ENCODE data around the gene STARD9. TPM values are rescaled to one million over a fixed set of nuclear protein-coding genes. Genes with fewer than 3 reads are reported as not detected.

Gene STARD9
- total RNA-seq, 1 donor from 2014 or later = 17.0 TPM

GRCh38 chr15:42692536-42692935, 117.1 kb downstream of the STARD9 start:
- DNase-seq (ENCODE audit: low spot score) = no peak

- DNase-seq (ENCODE audit: low spot score) = no peak
Measured at GRCh38 chr15:42692997-42693396, 117.6 kb downstream of the STARD9 start.

GRCh38 chr15:42693496-42693895, 118.1 kb downstream of the STARD9 start:
- no peak for DNase-seq (ENCODE audit: low spot score)

GRCh38 chr15:42693942-42694341, 118.5 kb downstream of the STARD9 start:
- DNase-seq (ENCODE audit: low spot score) = no peak

- DNase-seq (ENCODE audit: low spot score) = no peak
Measured at GRCh38 chr15:42694398-42694797, 119.0 kb downstream of the STARD9 start.

- no peak for DNase-seq (ENCODE audit: low spot score)
Measured at GRCh38 chr15:42695527-42696071, 120.2 kb downstream of the STARD9 start.

- DNase-seq (ENCODE audit: low spot score) = no peak
Measured at GRCh38 chr15:42696626-42697025, 121.2 kb downstream of the STARD9 start.

GRCh38 chr15:42704492-42704926, 129.1 kb downstream of the STARD9 start:
- no peak for DNase-seq (ENCODE audit: low spot score)

GRCh38 chr15:42705336-42705735, 129.9 kb downstream of the STARD9 start:
- no peak for DNase-seq (ENCODE audit: low spot score)

GRCh38 chr15:42707068-42707467, 131.7 kb downstream of the STARD9 start:
- no peak for DNase-seq (ENCODE audit: low spot score)

- no peak for DNase-seq (ENCODE audit: low spot score)
Measured at GRCh38 chr15:42707873-42708544, 132.6 kb downstream of the STARD9 start.

- no peak for DNase-seq (ENCODE audit: low spot score)
Measured at GRCh38 chr15:42710662-42711061, 135.3 kb downstream of the STARD9 start.

- no peak for DNase-seq (ENCODE audit: low spot score)
Measured at GRCh38 chr15:42711746-42712145, 136.3 kb downstream of the STARD9 start.

- DNase-seq (ENCODE audit: low spot score) = no peak
Measured at GRCh38 chr15:42712584-42712983, 137.2 kb downstream of the STARD9 start.

- no peak for DNase-seq (ENCODE audit: low spot score)
Measured at GRCh38 chr15:42716125-42716524, 140.7 kb downstream of the STARD9 start.

- no peak for DNase-seq (ENCODE audit: low spot score)
Measured at GRCh38 chr15:42716626-42717025, 141.2 kb downstream of the STARD9 start.

- DNase-seq (ENCODE audit: low spot score) = no peak
Measured at GRCh38 chr15:42719043-42719442, 143.6 kb downstream of the STARD9 start.

GRCh38 chr15:42720071-42720470, 144.7 kb downstream of the STARD9 start:
- DNase-seq (ENCODE audit: low spot score) = no peak

GRCh38 chr15:42721016-42721415, 145.6 kb downstream of the STARD9 start:
- DNase-seq (ENCODE audit: low spot score) = no peak

- DNase-seq (ENCODE audit: low spot score) = no peak
Measured at GRCh38 chr15:42721916-42722315, 146.5 kb downstream of the STARD9 start.

- no peak for DNase-seq (ENCODE audit: low spot score)
Measured at GRCh38 chr15:42723068-42723467, 147.7 kb downstream of the STARD9 start.

GRCh38 chr15:42724276-42724675, 148.9 kb downstream of the STARD9 start:
- no peak for DNase-seq (ENCODE audit: low spot score)

- no peak for DNase-seq (ENCODE audit: low spot score)
Measured at GRCh38 chr15:42725331-42725903, 150.0 kb downstream of the STARD9 start.

All from mesenteric fat pad (tissue), 1 donor.